Mesenchymal stem cell (in vitro differentiated cells and primary cell): ENCODE data around the gene NUDT16L1.

Source experiments
- DNase-seq: peaks from one replicate; pipeline ENCODE4 v3.0.0-alpha.2; 2013
- H2AFZ ChIP-seq: one replicate; pipeline ENCODE4 v1.6.1; 2013; ENCODE audit warnings: low read depth, mild to moderate bottlenecking, control low read depth, inconsistent platforms, low read length, moderate library complexity
- H2AK5ac ChIP-seq: 2 replicates; pipeline ENCODE4 v1.6.1; 2013; ENCODE audit warnings: low read length, moderate library complexity, mild to moderate bottlenecking, inconsistent platforms; ENCODE audit not compliant: severe bottlenecking
- H2BK120ac ChIP-seq: one replicate; pipeline ENCODE4 v1.6.1; 2013; ENCODE audit warnings: low read depth, mild to moderate bottlenecking, inconsistent platforms, low read length, moderate library complexity
- H2BK12ac ChIP-seq, 2 experiments: one replicate each; pipeline ENCODE4 v1.6.1; 2013; ENCODE audit warnings: inconsistent platforms in 2 of 2, low read length in 2 of 2, mild to moderate bottlenecking in 2 of 2, moderate library complexity in 2 of 2, control low read depth in 1 of 2
- H2BK15ac ChIP-seq: one replicate; pipeline ENCODE4 v1.6.1; 2013; ENCODE audit warnings: mild to moderate bottlenecking, low read depth, inconsistent platforms; ENCODE audit not compliant: poor library complexity, severe bottlenecking
- H2BK5ac ChIP-seq: 2 replicates; pipeline ENCODE4 v1.6.1; 2013; ENCODE audit warnings: low read depth, mild to moderate bottlenecking, low read length, control low read depth, inconsistent platforms; ENCODE audit not compliant: poor library complexity, severe bottlenecking
- H3K14ac ChIP-seq, 2 experiments: one replicate each; pipeline ENCODE4 v1.6.1; 2013; ENCODE audit warnings: inconsistent platforms in 2 of 2, low read length in 2 of 2, control low read depth in 1 of 2, mild to moderate bottlenecking in 1 of 2, moderate library complexity in 1 of 2
- H3K18ac ChIP-seq, 2 experiments: one replicate each; pipeline ENCODE4 v1.6.1; 2013; ENCODE audit warnings: inconsistent platforms in 2 of 2, low read length in 2 of 2, control low read depth in 1 of 2, low read depth in 1 of 2, mild to moderate bottlenecking in 1 of 2
- H3K23ac ChIP-seq, 2 experiments: one replicate each; pipeline ENCODE4 v1.6.1; 2013; ENCODE audit warnings: inconsistent platforms in 2 of 2, low read length in 2 of 2, mild to moderate bottlenecking in 2 of 2, moderate library complexity in 2 of 2, control low read depth in 1 of 2
- H3K27ac ChIP-seq: 2 replicates; pipeline ENCODE4 v1.5.1; 2013; ENCODE audit warnings: mild to moderate bottlenecking, moderate library complexity, low read length, control low read depth, inconsistent platforms; ENCODE audit not compliant: poor library complexity, severe bottlenecking
- H3K27me3 ChIP-seq, 2 experiments: 2 replicates each; pipeline versions ENCODE4 v1.6.1 to v1.7.0; 2013; ENCODE audit warnings: low read length in 2 of 2, mild to moderate bottlenecking in 2 of 2, moderate library complexity in 2 of 2, control low read depth in 1 of 2, inconsistent platforms in 1 of 2; ENCODE audit not compliant: control insufficient read depth in 1 of 2, insufficient read depth in 1 of 2
- H3K36me3 ChIP-seq, 2 experiments: 2 replicates each; pipeline versions ENCODE4 v1.6.1 to v1.7.0; 2013; ENCODE audit warnings: low read length in 2 of 2, control low read depth in 1 of 2, inconsistent platforms in 1 of 2, low read depth in 1 of 2, mild to moderate bottlenecking in 1 of 2; ENCODE audit not compliant: insufficient read depth in 2 of 2, control insufficient read depth in 1 of 2
- H3K4ac ChIP-seq, 2 experiments: one replicate each; pipeline ENCODE4 v1.6.1; 2013; ENCODE audit warnings: inconsistent platforms in 2 of 2, low read length in 2 of 2, mild to moderate bottlenecking in 2 of 2, moderate library complexity in 2 of 2, control low read depth in 1 of 2, low read depth in 1 of 2
- H3K4me1 ChIP-seq: 2 replicates; pipeline ENCODE4 v1.6.1; 2013; ENCODE audit warnings: low read depth, low read length, control low read depth; ENCODE audit not compliant: control insufficient read depth, insufficient read depth
- H3K4me2 ChIP-seq: 2 replicates; pipeline ENCODE4 v1.6.1; 2013; ENCODE audit warnings: low read length, mild to moderate bottlenecking, inconsistent platforms; ENCODE audit not compliant: poor library complexity, severe bottlenecking
- H3K4me3 ChIP-seq, 2 experiments: 2 replicates each; pipeline versions ENCODE4 v1.5.1 to v1.7.0; 2013; ENCODE audit warnings: low read length in 2 of 2, mild to moderate bottlenecking in 2 of 2, control low read depth in 1 of 2, low read depth in 1 of 2; ENCODE audit not compliant: insufficient read depth in 1 of 2
- H3K79me1 ChIP-seq: replicated peaks from 2 replicates; pipeline ENCODE4 v1.6.1; 2013; ENCODE audit warnings: mild to moderate bottlenecking, control low read depth, low read length, inconsistent platforms; ENCODE audit not compliant: poor library complexity, severe bottlenecking
- H3K9ac ChIP-seq: 2 replicates; pipeline ENCODE4 v1.7.0; 2013; ENCODE audit warnings: mild to moderate bottlenecking, low read length, moderate library complexity
- H3K9me3 ChIP-seq: 2 replicates; pipeline ENCODE4 v1.7.0; 2013; ENCODE audit warnings: mild to moderate bottlenecking, low read length; ENCODE audit not compliant: control insufficient read depth
- H4K8ac ChIP-seq: one replicate; pipeline ENCODE4 v1.6.1; 2013; ENCODE audit warnings: inconsistent platforms, mild to moderate bottlenecking, low read length, moderate library complexity
- H4K91ac ChIP-seq: one replicate; pipeline ENCODE4 v1.6.1; 2013; ENCODE audit warnings: mild to moderate bottlenecking, low read length, inconsistent platforms
- WGBS: methylation state at CpG from one replicate; pipeline ENCODE4 v1.1.7; 2013; ENCODE audit warnings: mixed read lengths; 5-methylcytosine and 5-hydroxymethylcytosine counted together

Gene NUDT16L1

DNA sequence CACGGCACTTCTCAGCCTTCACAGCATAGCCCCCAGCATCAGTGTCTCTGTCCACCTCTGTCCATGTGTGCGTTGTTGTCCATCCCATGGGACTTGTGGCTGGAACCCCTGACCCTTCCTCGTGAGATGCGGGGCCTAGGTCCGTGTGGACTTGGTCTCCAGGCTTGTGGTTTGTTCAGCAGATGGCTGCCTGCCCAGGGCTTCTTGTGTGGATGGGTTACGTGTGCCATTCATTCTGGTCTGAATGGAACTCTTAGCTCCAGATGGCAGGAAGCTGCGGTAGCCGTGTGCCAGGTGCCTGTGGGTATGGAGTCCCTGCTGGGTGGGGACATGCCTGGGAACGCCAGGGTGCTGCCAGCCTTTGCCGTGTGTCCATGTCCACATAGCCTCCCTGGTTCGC is 31.7 kb upstream of the NUDT16L1 start:
- no peak overlapping the region for H2AFZ ChIP-seq
- H3K79me1 ChIP-seq, result peaks cover 55% of the 10 kb centered on the region
- H2BK15ac ChIP-seq, result no peak overlapping the region
- no peak overlapping the region for H3K18ac ChIP-seq
- H3K4me2 ChIP-seq, result no peak overlapping the region
- no peak overlapping the region for H2BK120ac ChIP-seq
- no peaks in the 10 kb centered on the region for H3K27me3 ChIP-seq
- H3K9ac ChIP-seq, result no peak overlapping the region
- 89% methylated on average over 11 of the region's 11 CpGs for WGBS
- H4K8ac ChIP-seq, result no peak overlapping the region
- H3K4me1 ChIP-seq, result peaks cover 29% of the 10 kb centered on the region
- H3K14ac ChIP-seq, result no peak overlapping the region
- DNase-seq, result no peak
- no peak overlapping the region for H2BK5ac ChIP-seq
- peaks cover 51 to 90% of the 10 kb centered on the region in 2 experiments for H3K36me3 ChIP-seq
- H2AK5ac ChIP-seq, result no peak overlapping the region
- no peaks in the 10 kb centered on the region for H3K9me3 ChIP-seq
- H2BK12ac ChIP-seq, result no peak overlapping the region
- no peak overlapping the region for H3K4me3 ChIP-seq
- no peak overlapping the region for H3K27ac ChIP-seq
- H3K4ac ChIP-seq, result no peak overlapping the region
- no peak overlapping the region for H4K91ac ChIP-seq
- H3K23ac ChIP-seq, result no peak overlapping the region

DNA sequence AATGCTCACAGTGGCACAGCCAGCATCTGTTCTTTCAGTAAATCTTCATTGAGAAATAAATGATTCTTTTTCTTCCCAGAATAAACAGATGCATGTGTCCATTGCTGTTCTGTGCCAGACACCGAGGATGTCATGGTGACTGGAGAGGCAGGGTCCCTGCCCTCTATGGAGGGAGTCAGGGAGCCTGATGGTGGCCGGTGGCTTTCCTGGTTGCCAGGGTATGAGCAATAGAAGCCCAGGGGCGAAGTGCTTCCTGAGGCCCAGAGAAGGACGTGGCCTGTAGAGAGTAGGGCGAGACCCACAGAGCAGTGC is 29.9 kb upstream of the NUDT16L1 start:
- H3K27ac ChIP-seq, result no peak overlapping the region
- no peaks in the 10 kb centered on the region for H3K9me3 ChIP-seq
- H2BK12ac ChIP-seq, result no peak overlapping the region
- no peak overlapping the region for H3K4me2 ChIP-seq
- H3K4ac ChIP-seq, result no peak overlapping the region
- no peaks in the 10 kb centered on the region for H3K27me3 ChIP-seq
- H3K79me1 ChIP-seq, result peaks cover 53% of the 10 kb centered on the region
- H3K14ac ChIP-seq, result no peak overlapping the region
- no peak overlapping the region for H3K23ac ChIP-seq
- no peak overlapping the region for H3K18ac ChIP-seq
- no peak overlapping the region for H2BK15ac ChIP-seq
- no peak overlapping the region for H2BK5ac ChIP-seq
- H3K4me3 ChIP-seq, result no peak overlapping the region
- H3K9ac ChIP-seq, result no peak overlapping the region
- no peak overlapping the region for H2AK5ac ChIP-seq
- no peak overlapping the region for H2AFZ ChIP-seq
- no peak overlapping the region for H4K91ac ChIP-seq
- 97% methylated on average over 5 of the region's 5 CpGs for WGBS
- H3K36me3 ChIP-seq, result peaks cover 58 to 88% of the 10 kb centered on the region in 2 experiments
- H2BK120ac ChIP-seq, result no peak overlapping the region
- DNase-seq, result no peak
- H4K8ac ChIP-seq, result no peak overlapping the region
- peaks cover 24% of the 10 kb centered on the region for H3K4me1 ChIP-seq

DNA sequence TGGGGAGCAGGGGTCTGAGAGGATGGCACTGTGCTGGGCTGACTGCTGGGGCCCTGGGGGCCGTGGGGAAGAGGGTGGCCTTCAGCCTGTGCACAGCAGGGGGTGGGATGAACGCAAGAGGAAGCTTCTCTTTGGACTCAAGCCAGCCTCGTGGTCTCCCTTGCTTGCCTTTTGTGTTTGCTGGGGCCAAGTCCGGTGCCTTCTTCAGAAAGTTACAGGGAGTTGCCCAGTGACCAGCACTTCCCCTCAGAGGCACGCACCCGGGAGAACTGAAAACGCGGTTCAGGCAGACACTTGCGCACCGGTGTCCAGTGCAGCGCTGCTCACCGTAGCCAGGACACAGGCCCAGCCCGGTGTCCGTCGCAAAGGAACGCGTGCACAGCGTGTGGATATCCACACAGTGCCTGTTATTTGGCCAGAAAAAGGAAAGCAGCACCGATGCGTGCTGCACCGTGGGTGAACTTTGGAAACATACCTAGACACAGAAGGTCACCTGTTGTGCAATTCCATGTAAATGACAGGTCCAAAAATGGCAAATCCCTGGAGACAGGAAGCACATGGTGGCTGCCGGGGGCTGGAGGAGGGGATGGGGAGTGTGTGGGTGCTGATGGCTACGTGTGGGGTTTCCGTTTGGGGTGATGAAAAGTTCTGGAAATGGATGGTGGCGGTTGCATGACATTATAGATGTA is 29.4 kb upstream of the NUDT16L1 start:
- Histone ChIP-seq H2BK12ac (no peak overlapping the region), H3K23ac (no peak overlapping the region), H3K4me1 (peaks cover 24% of the 10 kb centered on the region), H2BK15ac (no peak overlapping the region), H3K9me3 (no peaks in the 10 kb centered on the region), H3K4me3 (no peak overlapping the region), H2BK5ac (no peak overlapping the region), H2BK120ac (no peak overlapping the region), H3K4me2 (no peak overlapping the region), H2AFZ (no peak overlapping the region), H3K18ac (no peak overlapping the region), H3K4ac (no peak overlapping the region), H3K27ac (no peak overlapping the region), H3K36me3 (peaks cover 58 to 84% of the 10 kb centered on the region in 2 experiments), H3K14ac (no peak overlapping the region), H3K79me1 (peaks cover 49% of the 10 kb centered on the region), H3K27me3 (no peaks in the 10 kb centered on the region), H4K91ac (no peak overlapping the region), H4K8ac (no peak overlapping the region), H3K9ac (no peak overlapping the region), H2AK5ac (no peak overlapping the region)
- WGBS, result 94% methylated on average over 25 of the region's 25 CpGs
- no peak for DNase-seq

DNA sequence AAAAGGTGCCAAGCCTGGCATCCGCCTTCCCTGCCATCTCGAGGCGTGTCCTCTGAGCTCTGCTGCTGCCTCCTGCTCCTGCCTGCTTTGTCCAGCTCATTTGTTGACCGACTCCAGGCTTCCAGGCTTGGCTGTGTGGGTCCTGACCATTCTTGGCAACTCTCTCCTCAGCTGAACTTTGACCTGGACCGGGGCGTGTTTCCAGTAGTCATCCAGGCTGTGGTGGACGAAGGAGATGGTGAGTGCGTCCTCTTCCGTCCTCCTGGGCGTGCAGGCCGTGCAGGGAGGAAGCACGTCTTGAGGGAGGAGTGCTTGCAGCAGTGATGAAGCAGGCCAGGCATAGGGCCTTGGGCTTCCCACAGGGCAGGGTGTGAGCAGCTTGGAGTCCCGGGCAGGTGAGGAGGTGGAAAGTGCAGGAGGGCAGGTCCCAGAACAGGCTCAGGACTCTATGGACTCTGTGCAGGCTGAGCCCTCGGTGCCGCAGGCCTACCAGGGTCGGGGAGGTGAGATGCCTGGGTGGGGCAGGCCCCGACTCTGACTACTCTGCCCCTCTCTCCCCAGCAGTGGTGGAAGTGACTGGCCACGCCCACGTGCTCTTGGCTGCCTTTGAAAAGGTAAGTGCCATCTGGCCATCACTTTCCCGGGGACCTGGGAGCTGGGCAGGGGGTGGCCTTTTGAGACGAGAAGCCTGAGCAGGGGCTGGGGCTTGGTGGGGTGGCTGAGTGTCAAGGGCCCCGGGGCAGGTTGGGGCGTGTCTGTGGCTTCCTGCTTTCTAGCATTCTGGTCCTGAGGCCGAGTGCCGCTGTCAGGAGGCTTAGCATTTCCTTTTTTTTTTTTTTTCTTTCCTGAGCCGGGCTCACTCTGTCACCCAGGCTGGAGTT is 28.6 kb upstream of the NUDT16L1 start:
- Histone ChIP-seq H3K14ac (no peak overlapping the region), H2AFZ (no peak overlapping the region), H3K9me3 (no peaks in the 10 kb centered on the region), H3K4me2 (no peak overlapping the region), H3K27ac (no peak overlapping the region), H4K8ac (no peak overlapping the region), H2BK15ac (no peak overlapping the region), H3K79me1 (peaks cover 43% of the 10 kb centered on the region), H4K91ac (no peak overlapping the region), H2AK5ac (no peak overlapping the region), H3K18ac (no peak overlapping the region), H3K9ac (no peak overlapping the region), H3K4me1 (peaks cover 24% of the 10 kb centered on the region), H2BK120ac (no peak overlapping the region), H2BK12ac (no peak overlapping the region), H3K27me3 (no peaks in the 10 kb centered on the region), H3K36me3 (peaks cover 66 to 81% of the 10 kb centered on the region in 2 experiments), H3K4me3 (no peak overlapping the region), H2BK5ac (no peak overlapping the region), H3K23ac (no peak overlapping the region), H3K4ac (no peak overlapping the region)
- whole genome bisulfite sequencing, result 91% methylated on average over 26 of the region's 26 CpGs
- no peak for DNase-seq
